GM18951 (cell line): ENCODE data around the gene GNA12.

Experiments
- POLR2A ChIP-seq: IDR thresholded peaks from 4 replicates; pipeline ENCODE4 v1.6.1; 2011; ENCODE audit warnings: mild to moderate bottlenecking; ENCODE audit not compliant: insufficient read length, insufficient read depth; ENCODE audit errors: extremely low read depth
- in situ Hi-C: fragments of 300-500 bp; cut with MboI; formaldehyde crosslinking; loops from one replicate; pipeline ENCODE4 v1.12.0; 2022; ENCODE audit warnings: low sequenced_read_pairs, mixed read lengths, inconsistent platforms; ENCODE audit not compliant: unreplicated experiment

The GNA12 gene

DNA sequence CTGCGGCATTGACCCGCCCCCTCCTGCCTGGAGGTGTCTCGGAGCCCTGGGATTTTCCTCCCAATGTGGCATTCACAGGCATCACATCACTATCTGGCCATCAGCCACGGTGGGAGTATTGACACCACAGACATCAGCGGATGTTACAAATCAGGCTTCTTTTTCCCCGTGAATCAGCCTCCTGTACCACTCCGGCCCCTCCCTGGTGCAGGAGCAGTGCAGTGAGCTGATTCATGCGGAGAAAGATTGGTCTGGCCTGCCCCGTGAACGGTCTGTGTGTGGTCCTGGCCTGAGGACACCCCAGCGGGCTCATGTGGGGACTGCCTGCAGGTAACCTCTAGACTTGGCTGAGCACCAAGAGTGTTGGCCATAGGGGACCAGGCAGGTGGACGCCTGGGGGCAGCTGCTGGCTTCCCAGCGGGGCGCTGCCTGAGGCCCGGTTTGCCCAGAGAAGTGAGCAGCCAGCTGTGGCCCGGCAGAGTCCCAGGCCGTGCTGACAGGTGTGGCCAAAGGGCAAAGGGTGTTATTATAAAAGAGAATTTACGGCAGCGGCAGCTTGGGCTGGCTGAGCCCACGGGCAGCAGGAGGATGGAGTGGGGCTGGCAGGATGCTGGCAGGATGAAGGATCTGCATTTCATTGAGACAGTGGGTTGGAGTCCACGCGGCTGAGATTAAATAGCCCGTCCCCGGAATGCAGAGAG lies 32.1 kb upstream of the GNA12 start:
- in situ Hi-C loops: no loop called here
- TF ChIP-seq POLR2A: no peak

DNA sequence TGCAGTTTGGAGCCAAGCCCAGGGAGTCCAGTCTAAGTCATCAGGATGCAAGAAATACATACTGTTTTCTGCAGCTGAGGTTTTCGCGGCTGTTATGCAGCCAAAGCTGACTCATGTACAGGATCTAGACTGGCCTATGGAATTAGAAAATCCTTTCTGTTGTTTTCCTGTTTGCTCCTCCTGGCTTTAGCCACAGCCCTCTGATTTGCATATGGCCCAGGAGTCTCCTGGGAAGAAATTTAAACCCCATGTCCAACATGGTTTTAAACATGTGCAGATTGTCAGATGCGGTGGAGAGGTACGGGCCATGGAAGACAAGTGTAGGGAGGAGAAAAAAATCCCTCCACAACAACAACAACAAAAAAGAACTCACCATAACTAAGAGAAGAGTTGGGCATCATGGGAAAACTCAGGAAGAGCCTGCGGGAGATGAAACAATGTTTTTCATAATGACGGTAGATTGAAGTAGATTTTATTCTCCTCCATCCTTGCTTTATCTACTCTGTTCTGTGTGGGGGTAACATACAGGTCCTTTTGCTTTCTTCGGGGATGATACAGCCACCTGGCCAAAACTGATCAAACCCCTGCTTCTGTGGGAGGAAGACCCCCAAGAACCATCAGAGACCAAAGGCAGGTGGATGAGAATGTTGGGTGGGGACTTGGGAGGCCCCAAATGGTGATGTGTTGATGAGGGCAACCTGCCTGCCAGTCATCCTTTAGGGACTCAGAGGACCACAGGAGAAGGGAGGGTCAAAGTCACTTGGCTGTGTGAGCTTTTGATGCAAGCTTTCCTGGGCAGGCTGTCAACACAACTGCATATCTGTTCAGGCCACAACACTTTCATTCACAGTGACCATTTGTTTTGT lies 29.8 kb upstream of the GNA12 start:
- peak; percentile 49 for TF ChIP-seq POLR2A
- in situ Hi-C loops: no loop called here

DNA sequence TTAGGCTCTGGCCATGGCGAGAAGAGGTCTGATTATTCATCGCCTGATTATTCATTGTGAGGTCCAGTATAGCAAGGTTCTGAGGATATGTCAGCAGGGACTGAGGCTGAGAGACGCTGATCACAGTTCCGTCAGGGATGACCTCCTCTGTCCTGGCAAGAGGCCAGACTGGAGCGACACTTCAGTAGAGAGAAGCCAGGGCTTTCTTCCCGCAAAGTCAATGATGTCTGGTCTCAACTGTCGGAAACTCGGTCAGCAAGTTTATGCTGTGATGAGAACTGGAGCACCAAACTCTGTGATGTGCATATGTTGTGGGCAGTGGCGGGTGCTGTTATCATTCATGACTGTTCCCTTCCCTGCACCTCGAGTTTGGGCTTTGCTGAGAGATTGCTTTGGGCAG lies 29.0 kb upstream of the GNA12 start:
- TF ChIP-seq POLR2A: no peak
- in situ Hi-C loops: no loop called here

DNA sequence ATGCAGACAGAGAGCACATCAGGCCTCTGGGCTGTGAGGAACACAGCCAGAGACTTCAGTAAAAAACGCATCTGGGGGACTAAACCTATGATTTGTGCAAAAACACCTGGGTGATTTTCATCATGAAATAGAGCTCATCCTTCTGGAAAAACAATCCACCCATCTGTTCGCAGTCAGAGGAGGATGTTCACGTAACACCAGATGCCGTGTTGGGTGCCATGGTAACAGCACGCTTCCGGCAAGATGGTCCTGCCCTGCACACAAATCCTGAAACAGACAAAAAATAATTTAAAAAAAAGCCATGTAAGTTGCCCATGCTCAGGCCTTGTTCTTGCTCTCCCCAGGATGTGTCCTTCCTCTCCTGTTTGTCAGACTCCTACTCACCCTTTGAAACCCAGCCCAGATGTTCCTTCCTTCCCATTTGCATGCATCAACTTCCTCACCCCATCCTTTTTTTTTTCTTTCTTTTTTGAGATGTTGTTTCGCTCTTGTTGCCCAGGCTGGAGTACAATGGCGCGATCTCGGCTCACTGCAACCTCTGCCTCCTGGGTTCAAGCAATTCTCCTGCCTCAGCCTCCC lies 28.3 kb upstream of the GNA12 start:
- in situ Hi-C loops: no loop called here

DNA sequence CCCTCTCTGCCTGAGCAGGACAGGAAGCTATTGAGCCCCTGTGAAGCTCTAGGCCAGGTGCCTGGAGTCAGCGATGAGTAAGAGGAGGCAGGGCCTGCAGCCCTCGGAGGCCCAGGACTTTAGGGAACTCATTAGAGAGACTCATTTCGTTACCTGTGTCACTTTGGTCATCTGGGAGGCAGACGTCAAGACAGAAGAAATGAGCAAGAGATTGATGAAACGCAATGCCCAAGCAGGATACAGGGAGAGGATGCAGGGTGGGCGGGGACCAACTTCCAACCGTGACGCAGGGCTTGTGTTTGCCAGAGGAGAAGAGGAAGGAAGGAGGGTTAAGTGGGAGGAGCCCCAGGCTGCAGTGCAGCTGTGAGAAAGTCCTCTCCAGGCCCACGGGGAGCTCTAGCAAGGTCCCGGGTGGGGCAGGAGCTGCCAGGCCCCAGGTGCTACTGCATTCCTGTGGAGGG lies 26.4 kb upstream of the GNA12 start:
- in situ Hi-C loops: no loop called here
- no peak for TF ChIP-seq POLR2A

More for the DNA sequence above, 28.3 kb upstream of the GNA12 start:
- TF ChIP-seq POLR2A: no peak

DNA sequence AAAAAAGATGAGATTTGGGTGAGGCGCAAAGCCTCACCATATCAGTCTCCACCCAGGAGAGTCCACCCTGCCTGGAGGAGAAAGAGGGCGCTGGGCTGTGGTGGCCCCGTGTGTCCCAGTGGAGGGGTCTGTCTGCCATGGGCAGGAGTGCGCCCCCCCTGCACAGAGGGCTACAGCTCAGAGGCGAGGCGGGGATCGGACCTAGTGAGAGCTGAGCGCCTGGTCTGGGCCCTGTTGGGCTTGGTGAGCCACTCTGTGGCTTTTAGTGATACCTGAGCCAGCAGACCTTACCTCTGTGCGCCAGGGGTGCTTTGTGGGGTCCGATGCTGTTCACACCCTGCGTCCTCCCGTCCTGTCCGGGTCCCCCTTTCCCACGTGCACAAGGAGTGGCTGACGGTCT lies 25.9 kb upstream of the GNA12 start:
- in situ Hi-C loops: loop anchor here (10.0 kb wide), 1 partner anchor 285 kb away; no protein-coding TSS in a partner anchor
- no peak for TF ChIP-seq POLR2A

DNA sequence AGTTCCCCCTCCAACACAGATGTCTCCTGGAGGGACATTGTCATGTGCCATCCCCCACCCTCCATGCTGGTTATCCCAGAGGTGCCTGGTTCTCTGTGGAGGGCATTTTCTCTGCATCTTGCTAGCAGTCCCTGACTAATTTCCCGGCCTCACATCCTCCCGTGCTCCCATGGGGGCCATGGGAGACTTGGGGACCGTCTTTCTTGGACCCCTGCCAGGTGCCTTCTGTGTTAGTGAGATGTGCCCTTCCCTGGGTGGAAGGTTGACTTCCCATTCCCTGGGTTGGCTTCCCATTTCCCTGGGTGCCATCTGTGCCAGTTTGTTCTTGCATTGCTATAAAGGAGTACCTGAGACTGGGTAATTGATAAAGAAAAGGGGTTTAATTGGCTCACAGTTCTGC lies 22.5 kb upstream of the GNA12 start:
- TF ChIP-seq POLR2A: no peak
- in situ Hi-C loops: loop anchor here (10.0 kb wide), 1 partner anchor 288 kb away; no protein-coding TSS in a partner anchor

DNA sequence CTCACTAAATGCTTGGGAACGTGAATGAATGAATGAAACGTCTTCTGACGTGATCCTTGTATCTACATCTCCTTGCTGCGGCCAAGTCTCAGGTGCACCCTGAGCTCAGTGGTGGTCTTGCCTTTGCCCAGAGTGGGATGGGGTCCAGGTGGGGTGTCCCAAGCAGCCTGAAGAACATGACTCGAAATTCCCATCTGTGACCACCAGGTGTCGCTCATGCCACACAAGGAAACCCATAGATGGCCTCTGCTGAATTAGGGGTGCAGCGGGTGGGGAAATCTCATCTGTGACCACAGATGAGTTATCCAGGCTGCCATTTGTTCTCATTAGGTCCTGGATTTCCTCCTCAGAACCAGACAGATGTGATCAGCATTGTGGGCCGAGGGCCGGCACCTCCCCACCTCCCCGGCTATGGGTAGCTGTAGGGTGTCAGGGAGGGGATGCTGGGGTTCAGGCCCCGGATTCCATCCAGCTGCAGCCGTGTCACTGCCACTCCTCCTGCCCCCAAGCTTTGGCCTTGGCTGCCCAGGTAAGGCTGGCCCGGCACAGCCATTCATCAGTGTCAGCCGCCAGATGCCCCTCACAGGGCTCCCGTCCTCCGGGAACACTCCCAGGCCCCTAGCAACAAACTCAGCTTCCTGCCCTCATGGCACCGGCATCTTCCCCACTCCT lies 21.0 kb upstream of the GNA12 start:
- no peak for TF ChIP-seq POLR2A
- in situ Hi-C loops: loop anchor here (10.0 kb wide), 1 partner anchor 290 kb away; no protein-coding TSS in a partner anchor

DNA sequence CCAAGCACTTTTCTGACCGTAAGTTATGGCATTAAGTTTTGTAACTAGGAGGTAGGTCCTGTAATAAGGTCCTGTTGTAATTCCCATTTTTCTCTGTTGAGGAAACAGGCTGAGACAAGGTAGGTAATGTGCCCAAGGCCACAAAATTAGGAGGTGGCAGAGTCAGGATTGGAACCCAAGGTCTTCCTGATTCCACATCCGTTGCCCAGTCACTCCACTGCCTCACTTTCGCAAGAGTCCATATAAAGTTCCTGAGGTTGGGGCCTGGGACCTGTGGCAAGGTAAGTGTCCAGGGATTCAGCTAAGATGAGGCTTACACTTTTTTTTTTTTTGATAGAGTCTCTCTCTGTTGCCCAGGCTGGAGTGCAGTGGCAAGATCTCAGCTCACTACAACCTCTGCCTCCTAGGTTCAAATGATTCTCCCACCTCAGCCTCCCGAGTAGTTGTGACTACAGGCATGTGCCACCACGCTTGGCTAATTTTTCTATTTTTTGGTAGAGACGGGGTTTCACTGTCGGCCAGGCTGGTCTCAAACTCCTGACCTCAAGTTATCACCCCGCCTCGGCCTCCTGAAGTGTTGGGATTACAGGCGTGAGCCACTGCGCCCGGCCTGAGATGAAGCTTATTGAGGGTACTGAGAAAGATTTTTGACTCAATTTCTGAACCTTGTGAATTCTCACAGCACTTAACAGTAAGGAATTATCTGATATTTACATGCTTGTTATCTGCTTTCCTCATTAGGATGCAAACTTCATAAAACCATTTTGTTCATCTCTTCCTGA lies 20.3 kb upstream of the GNA12 start:
- in situ Hi-C loops: loop anchor here (10.0 kb wide), 1 partner anchor 290 kb away; no protein-coding TSS in a partner anchor
- no peak for TF ChIP-seq POLR2A

DNA sequence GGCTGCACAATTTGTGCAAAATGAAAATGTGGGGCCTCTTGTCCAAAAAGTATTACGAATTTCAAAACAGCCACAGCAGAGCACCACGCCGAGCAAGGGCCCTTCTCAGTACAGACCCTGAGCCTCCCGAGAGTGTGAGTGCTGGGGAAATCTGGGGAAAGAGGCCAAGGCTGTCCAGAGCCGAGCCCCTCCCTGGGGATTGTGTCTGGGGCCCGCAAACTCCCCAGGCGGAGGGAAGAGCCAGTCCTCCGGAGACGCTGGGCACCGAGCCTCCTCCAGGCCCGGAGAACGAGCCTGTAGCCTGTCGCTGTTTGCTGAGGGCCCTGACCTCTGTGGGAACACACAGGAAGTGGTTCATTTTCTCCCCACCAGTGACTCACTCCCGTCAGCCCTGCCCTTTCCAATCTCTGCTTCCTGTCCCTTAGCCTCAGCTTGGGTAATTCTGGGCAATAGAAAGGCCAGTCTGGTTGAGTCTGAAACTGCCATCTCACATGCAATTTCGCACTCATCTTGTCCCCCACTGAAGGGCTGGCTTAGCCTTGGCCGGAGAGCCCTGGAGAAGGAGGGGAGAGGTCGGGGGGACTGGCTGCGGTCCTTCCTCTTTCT lies 19.5 kb upstream of the GNA12 start:
- peak; percentile 69 for TF ChIP-seq POLR2A
- in situ Hi-C loops: loop anchor here (10.0 kb wide), 1 partner anchor 291 kb away; no protein-coding TSS in a partner anchor

DNA sequence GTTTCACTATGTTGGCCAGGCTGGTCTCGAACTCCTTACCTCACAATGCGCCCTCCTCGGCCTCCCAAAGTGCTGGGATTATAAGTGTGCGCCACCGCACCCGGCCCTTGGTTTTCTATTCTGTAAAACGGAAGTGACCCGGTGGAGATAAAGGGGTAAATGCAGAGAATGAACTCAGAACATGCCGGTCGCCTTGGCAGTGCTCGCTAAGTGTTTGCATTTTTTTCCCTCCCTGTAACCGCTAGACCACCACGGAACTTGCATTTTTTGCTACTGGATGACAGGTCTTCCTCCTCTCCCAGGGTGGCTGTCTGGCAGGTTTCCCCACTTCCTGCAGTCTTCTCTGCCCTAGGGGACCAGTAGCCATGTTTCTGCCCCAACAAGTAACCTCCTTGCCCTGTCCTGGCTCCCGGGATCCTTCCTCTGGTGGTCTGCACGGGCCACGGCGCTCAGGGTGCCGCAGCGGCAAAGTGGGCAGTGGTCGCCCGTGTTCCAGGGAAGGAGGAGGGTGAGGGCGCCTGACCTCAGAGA lies 18.8 kb upstream of the GNA12 start:
- in situ Hi-C loops: loop anchor here (10.0 kb wide), 1 partner anchor 292 kb away; no protein-coding TSS in a partner anchor
- TF ChIP-seq POLR2A: no peak

DNA sequence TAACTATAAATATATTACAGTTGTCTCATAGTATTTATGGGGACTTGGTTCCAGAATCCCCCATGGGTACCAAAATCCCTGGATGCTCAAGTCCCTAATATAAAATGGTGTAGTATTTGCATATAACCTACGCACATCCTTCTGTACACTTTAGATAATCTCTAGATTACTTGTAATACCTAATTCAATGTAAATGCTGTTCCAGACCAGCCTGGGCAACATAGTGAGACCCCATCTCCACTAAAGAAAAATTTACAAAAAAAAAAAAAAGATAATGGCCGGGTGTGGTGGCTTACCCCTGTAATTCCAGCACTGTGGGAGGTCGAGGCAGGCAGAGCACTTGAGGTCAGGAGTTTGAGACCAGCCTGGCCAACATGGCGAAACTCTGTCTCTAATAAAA lies 17.4 kb upstream of the GNA12 start:
- in situ Hi-C loops: loop anchor here (10.0 kb wide), 1 partner anchor 293 kb away; no protein-coding TSS in a partner anchor
- no peak for TF ChIP-seq POLR2A
